ENCODE data around the gene MOGAT3.

Gene MOGAT3

GRCh38 chr7:101233907-101234547 is 33.2 kb upstream of the MOGAT3 start:
- no peak for DNase-seq

- no peak for DNase-seq
Measured at GRCh38 chr7:101232141-101232850, 31.5 kb upstream of the MOGAT3 start.

GRCh38 chr7:101231644-101232043 is 30.8 kb upstream of the MOGAT3 start:
- no peak for DNase-seq

GRCh38 chr7:101226721-101227120 is 25.9 kb upstream of the MOGAT3 start:
- DNase-seq: no peak

- no peak for DNase-seq
Measured at GRCh38 chr7:101225650-101226049, 24.8 kb upstream of the MOGAT3 start.

GRCh38 chr7:101223528-101223927 is 22.7 kb upstream of the MOGAT3 start:
- no peak for DNase-seq

GRCh38 chr7:101222275-101222830 is 21.5 kb upstream of the MOGAT3 start:
- no peak for DNase-seq

GRCh38 chr7:101220295-101220694 is 19.5 kb upstream of the MOGAT3 start:
- DNase-seq: no peak

- no peak for DNase-seq
Measured at GRCh38 chr7:101218236-101219125, 17.6 kb upstream of the MOGAT3 start.

- peak; percentile 98 for DNase-seq
Measured at GRCh38 chr7:101217388-101218235, 16.8 kb upstream of the MOGAT3 start, which contains the start of the genes PLOD3 and ZNHIT1. Gene PLOD3, minus strand, starts transcription at chr7:101217581. Its CDS starts 307 bp downstream, at chr7:101217274. Gene ZNHIT1, plus strand, starts transcription at chr7:101218165. Its CDS starts 31 bp downstream, at chr7:101218196.

GRCh38 chr7:101216860-101217387 is 16.1 kb upstream of the MOGAT3 start:
- no peak for DNase-seq

- DNase-seq: peak; percentile 28
Measured at GRCh38 chr7:101216001-101216859, 15.4 kb upstream of the MOGAT3 start.

- DNase-seq: no peak
Measured at GRCh38 chr7:101212014-101212413, 11.2 kb upstream of the MOGAT3 start.

- no peak for DNase-seq
Measured at GRCh38 chr7:101211501-101211900, 10.7 kb upstream of the MOGAT3 start.

GRCh38 chr7:101210143-101210542 is 9.3 kb upstream of the MOGAT3 start:
- DNase-seq: no peak

GRCh38 chr7:101208794-101209193 is 8.0 kb upstream of the MOGAT3 start:
- DNase-seq: no peak

GRCh38 chr7:101207459-101207858 is 6.6 kb upstream of the MOGAT3 start:
- DNase-seq: no peak

- DNase-seq: no peak
Measured at GRCh38 chr7:101206665-101207042, 5.8 kb upstream of the MOGAT3 start.

- no peak for DNase-seq
Measured at GRCh38 chr7:101205901-101206664, 5.2 kb upstream of the MOGAT3 start.
